Measurements from ENCODE around the gene C12orf75.
"Not testable (repeated sequence)": the region's sequence is repeated elsewhere in the genome, so short reads cannot be mapped to it uniquely, and the experiment has no call there.

The C12orf75 gene

GRCh38 chr12:105330283-105330930 is at the start of gene C12orf75:
C12orf75 (plus strand) TSS chr12:105330691; CDS start chr12:105330892, 201 bp downstream.
- DNase-seq: peak; percentile 51

- DNase-seq: no peak
These were observed 49.4 kb upstream of the C12orf75 start for GRCh38 chr12:105280966-105281693.

GRCh38 chr12:105281694-105282049 is 48.8 kb upstream of the C12orf75 start:
- no peak for DNase-seq

GRCh38 chr12:105285378-105285777 is 45.1 kb upstream of the C12orf75 start:
- no peak for DNase-seq

GRCh38 chr12:105287408-105287807 is 43.1 kb upstream of the C12orf75 start:
- DNase-seq: no peak

GRCh38 chr12:105288311-105288996 is 42.0 kb upstream of the C12orf75 start:
- DNase-seq: no peak

- DNase-seq: no peak
These were observed 41.2 kb upstream of the C12orf75 start for GRCh38 chr12:105289114-105289904.

GRCh38 chr12:105291531-105291930 is 39.0 kb upstream of the C12orf75 start:
- no peak for DNase-seq

- DNase-seq: no peak
These were observed 37.8 kb upstream of the C12orf75 start for GRCh38 chr12:105292705-105293104.

- no peak for DNase-seq
These were observed 37.3 kb upstream of the C12orf75 start for GRCh38 chr12:105293187-105293586.

- no peak for DNase-seq
These were observed 36.3 kb upstream of the C12orf75 start for GRCh38 chr12:105294161-105294560.

- no peak for DNase-seq
These were observed 35.5 kb upstream of the C12orf75 start for GRCh38 chr12:105294886-105295479.

GRCh38 chr12:105296116-105297089 is 34.1 kb upstream of the C12orf75 start:
- no peak for DNase-seq

- no peak for DNase-seq
These were observed 29.6 kb upstream of the C12orf75 start for GRCh38 chr12:105300883-105301282.

GRCh38 chr12:105301696-105302095 is 28.8 kb upstream of the C12orf75 start:
- no peak for DNase-seq

GRCh38 chr12:105302986-105303385 is 27.5 kb upstream of the C12orf75 start:
- DNase-seq: not testable (repeated sequence)

GRCh38 chr12:105304626-105305025 is 25.9 kb upstream of the C12orf75 start:
- not testable (repeated sequence) for DNase-seq

- not testable (repeated sequence) for DNase-seq
These were observed 22.7 kb upstream of the C12orf75 start for GRCh38 chr12:105307601-105308314.

GRCh38 chr12:105308839-105309238 is 21.7 kb upstream of the C12orf75 start:
- not testable (repeated sequence) for DNase-seq

GRCh38 chr12:105309384-105309783 is 21.1 kb upstream of the C12orf75 start:
- not testable (repeated sequence) for DNase-seq

Measured in hematopoietic multipotent progenitor cell treated with erythropoietin and hydrocortisone succinate and interleukin-3 and kit ligand, for 8 days (in vitro differentiated cells).